ENCODE results near the gene COTL1.
A peak's percentile ranks its signal among the peaks of the same experiment; 100 is the strongest.

The COTL1 gene

DNA sequence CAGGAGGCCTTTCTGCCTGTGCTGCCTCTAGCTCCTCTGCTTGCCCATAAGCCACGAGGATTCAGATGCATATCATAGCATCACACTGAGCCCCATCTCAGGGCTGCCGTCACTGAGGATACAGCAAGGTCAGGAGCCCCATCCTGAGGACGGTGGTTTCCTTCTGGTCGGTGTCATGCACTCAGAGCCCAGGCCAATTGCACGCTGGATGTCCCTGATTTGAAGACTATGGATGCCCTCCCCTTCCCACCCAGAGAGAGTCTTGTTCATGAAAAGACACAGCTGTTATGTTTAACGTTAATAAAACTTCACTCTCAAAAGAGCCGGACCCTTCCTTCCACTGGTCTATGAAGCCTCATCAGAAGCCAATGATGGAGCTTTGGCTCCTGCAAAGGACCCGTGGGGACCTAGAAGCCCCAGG lies 19.9 kb downstream of the COTL1 start:
- peak overlapping the region; percentile 29; the same call in 1 of the 2 replicates for H3K9ac ChIP-seq (ENCODE audit: low read length)
- peak overlapping the region; percentile 74 for H3K27ac ChIP-seq (ENCODE audit: low read depth, low read length)
- H3K4me3 ChIP-seq (ENCODE audit: insufficient read depth, low read length, poor library complexity, severe bottlenecking): no peak overlapping the region

DNA sequence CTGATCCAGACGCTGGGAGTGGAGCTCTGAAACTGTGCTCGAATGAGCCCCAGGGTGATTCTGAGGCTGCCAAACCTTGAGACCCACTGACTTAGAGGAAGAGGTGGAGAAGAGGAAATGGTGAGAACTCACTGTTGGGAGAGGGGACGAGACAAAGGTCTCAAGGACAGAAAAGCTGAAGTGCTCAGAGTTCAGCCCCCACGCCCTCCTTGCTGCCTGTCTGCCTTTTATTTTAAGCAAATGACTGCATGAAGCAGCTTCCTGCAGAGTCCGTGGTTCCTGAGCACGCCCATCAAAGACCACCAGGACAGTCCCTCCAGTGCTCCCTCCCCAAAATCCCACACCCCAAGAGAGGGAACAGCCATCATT lies 20.4 kb downstream of the COTL1 start:
- Histone ChIP-seq H2AFZ (ENCODE audit: low read depth, low read length, severe bottlenecking) (no peak overlapping the region), H4K20me1 (ENCODE audit: low read depth, low read length) (no peaks in the 10 kb centered on the region), H3K9ac (ENCODE audit: low read length) (peak overlapping the region; percentile 29; the same call in 1 of the 2 replicates), H3K27me3 (ENCODE audit: low read length) (no peaks in the 10 kb centered on the region), H3K4me3 (ENCODE audit: insufficient read depth, low read length, poor library complexity, severe bottlenecking) (no peak overlapping the region), H3F3A (ENCODE audit: insufficient read depth) (peaks cover 59% of the 10 kb centered on the region), H3K4me2 (ENCODE audit: low read depth, low read length, poor library complexity, severe bottlenecking) (peak overlapping the region; percentile 48), H3K36me3 (ENCODE audit: low read length) (no peaks in the 10 kb centered on the region), H3K27ac (ENCODE audit: low read depth, low read length) (peak overlapping the region; percentile 74), H3K9me3 (ENCODE audit: insufficient read depth, low read length) (no peaks in the 10 kb centered on the region), H3K9me2 (replicated peaks; ENCODE audit: insufficient read depth, low read length) (no peaks in the 10 kb centered on the region), H3K79me2 (ENCODE audit: insufficient read depth, low read length) (peaks cover 78% of the 10 kb centered on the region)
- TF ChIP-seq, protein P1, sequence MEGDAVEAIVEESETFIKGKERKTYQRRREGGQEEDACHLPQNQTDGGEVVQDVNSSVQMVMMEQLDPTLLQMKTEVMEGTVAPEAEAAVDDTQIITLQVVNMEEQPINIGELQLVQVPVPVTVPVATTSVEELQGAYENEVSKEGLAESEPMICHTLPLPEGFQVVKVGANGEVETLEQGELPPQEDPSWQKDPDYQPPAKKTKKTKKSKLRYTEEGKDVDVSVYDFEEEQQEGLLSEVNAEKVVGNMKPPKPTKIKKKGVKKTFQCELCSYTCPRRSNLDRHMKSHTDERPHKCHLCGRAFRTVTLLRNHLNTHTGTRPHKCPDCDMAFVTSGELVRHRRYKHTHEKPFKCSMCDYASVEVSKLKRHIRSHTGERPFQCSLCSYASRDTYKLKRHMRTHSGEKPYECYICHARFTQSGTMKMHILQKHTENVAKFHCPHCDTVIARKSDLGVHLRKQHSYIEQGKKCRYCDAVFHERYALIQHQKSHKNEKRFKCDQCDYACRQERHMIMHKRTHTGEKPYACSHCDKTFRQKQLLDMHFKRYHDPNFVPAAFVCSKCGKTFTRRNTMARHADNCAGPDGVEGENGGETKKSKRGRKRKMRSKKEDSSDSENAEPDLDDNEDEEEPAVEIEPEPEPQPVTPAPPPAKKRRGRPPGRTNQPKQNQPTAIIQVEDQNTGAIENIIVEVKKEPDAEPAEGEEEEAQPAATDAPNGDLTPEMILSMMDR (IDR thresholded peaks at IDR 0.05; ENCODE audit: insufficient read depth, low read length, poor library complexity, severe bottlenecking): no peak
- TF ChIP-seq EZH2phosphoT487 (conservative IDR thresholded peaks at IDR 0.05; ENCODE audit: low read length): no peak

More for the DNA sequence above, 19.9 kb downstream of the COTL1 start:
- H3K4me2 ChIP-seq (ENCODE audit: low read depth, low read length, poor library complexity, severe bottlenecking): peak overlapping the region; percentile 48
- H3K27me3 ChIP-seq (ENCODE audit: low read length): no peaks in the 10 kb centered on the region
- H3K9me2 ChIP-seq (replicated peaks; ENCODE audit: insufficient read depth, low read length): no peaks in the 10 kb centered on the region
- peaks cover 63% of the 10 kb centered on the region for H3F3A ChIP-seq (ENCODE audit: insufficient read depth)
- no peaks in the 10 kb centered on the region for H3K9me3 ChIP-seq (ENCODE audit: insufficient read depth, low read length)
- no peaks in the 10 kb centered on the region for H4K20me1 ChIP-seq (ENCODE audit: low read depth, low read length)
- no peaks in the 10 kb centered on the region for H3K36me3 ChIP-seq (ENCODE audit: low read length)
- TF ChIP-seq, protein P1 (IDR thresholded peaks at IDR 0.05; ENCODE audit: insufficient read depth, low read length, poor library complexity, severe bottlenecking): no peak
- no peak for TF ChIP-seq EZH2phosphoT487 (conservative IDR thresholded peaks at IDR 0.05; ENCODE audit: low read length)
- H2AFZ ChIP-seq (ENCODE audit: low read depth, low read length, severe bottlenecking): no peak overlapping the region
- H3K79me2 ChIP-seq (ENCODE audit: insufficient read depth, low read length): peaks cover 78% of the 10 kb centered on the region

DNA sequence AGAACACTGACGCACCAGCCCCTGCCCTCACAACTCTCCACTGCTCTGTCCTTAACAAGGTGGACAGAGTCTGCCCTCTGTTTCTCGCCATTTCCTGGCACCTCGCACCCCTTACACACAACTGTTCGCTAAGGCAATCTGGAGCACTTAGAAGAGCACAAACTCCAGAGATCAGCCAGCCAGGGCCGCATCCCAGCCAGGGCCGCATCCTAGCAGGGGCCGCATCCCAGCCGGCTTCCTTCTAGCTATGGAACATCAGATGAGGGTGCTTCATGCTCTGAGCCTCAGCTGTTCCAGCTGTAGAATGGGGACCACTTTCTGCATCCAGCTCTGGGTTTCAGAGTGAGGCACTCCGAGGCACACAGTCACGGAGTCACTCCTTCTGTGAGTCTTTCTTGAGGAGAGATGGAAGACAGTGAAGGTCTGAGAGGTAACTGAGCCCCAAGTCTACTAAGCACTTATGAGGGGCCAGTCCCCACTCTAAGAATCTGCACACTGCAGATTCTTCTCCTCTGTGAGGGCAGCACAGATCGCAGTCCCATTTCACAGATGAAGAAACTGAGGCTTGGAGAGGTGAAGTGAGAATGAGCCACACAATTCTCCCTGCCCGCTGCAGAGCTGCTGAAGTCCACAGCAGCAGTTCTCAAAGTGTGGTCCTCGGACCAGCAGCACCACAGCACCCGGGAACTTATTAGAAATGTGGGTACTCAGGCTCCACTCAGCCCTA lies 20.9 kb downstream of the COTL1 start:
- H3K27ac ChIP-seq (ENCODE audit: low read depth, low read length): peak overlapping the region; percentile 74
- no peaks in the 10 kb centered on the region for H3K9me2 ChIP-seq (replicated peaks; ENCODE audit: insufficient read depth, low read length)
- H3K79me2 ChIP-seq (ENCODE audit: insufficient read depth, low read length): peaks cover 81% of the 10 kb centered on the region
- no peak overlapping the region for H3K4me3 ChIP-seq (ENCODE audit: insufficient read depth, low read length, poor library complexity, severe bottlenecking)
- no peaks in the 10 kb centered on the region for H3K27me3 ChIP-seq (ENCODE audit: low read length)
- no peak overlapping the region for H2AFZ ChIP-seq (ENCODE audit: low read depth, low read length, severe bottlenecking)
- H3K9me3 ChIP-seq (ENCODE audit: insufficient read depth, low read length): no peaks in the 10 kb centered on the region
- peak overlapping the region; percentile 29; the same call in 1 of the 2 replicates for H3K9ac ChIP-seq (ENCODE audit: low read length)
- H3K4me2 ChIP-seq (ENCODE audit: low read depth, low read length, poor library complexity, severe bottlenecking): peak overlapping the region; percentile 48
- TF ChIP-seq EZH2phosphoT487 (conservative IDR thresholded peaks at IDR 0.05; ENCODE audit: low read length): no peak
- TF ChIP-seq, protein P1 (IDR thresholded peaks at IDR 0.05; ENCODE audit: insufficient read depth, low read length, poor library complexity, severe bottlenecking): no peak
- H4K20me1 ChIP-seq (ENCODE audit: low read depth, low read length): no peaks in the 10 kb centered on the region
- H3K36me3 ChIP-seq (ENCODE audit: low read length): no peaks in the 10 kb centered on the region
- peaks cover 55% of the 10 kb centered on the region for H3F3A ChIP-seq (ENCODE audit: insufficient read depth)
